GM12874 (cell line): ENCODE results near the gene TGM6.

ENCODE experiments used
- TF ChIP-seq, protein P1 (sequence below): IDR thresholded peaks from 2 replicates; pipeline ENCODE4 v1.5.1; 2011; ENCODE audit warnings: low read depth, mild to moderate bottlenecking, control low read depth, low read length, moderate library complexity; ENCODE audit not compliant: insufficient read depth

Gene TGM6

DNA sequence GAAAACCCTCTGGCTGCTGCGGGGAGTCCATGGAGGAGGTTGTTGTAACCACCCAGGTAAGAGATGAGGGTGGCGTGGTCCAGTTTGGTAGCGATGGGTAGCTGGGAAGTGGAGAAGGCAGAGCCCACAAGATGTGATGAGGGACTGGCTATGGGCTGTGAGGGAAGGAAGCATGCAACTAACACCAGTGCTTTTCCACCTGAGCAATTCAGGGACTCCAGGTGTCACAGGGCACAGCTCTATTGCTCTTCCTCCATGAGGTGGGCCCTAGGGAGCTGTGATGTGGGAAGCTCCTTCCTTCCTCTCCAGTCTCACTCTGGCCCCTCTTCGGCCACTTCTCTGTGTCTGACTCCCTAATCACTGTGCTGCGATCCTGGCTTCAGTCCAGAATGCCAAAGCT is 32.4 kb upstream of the TGM6 start:
- TF ChIP-seq, protein P1, sequence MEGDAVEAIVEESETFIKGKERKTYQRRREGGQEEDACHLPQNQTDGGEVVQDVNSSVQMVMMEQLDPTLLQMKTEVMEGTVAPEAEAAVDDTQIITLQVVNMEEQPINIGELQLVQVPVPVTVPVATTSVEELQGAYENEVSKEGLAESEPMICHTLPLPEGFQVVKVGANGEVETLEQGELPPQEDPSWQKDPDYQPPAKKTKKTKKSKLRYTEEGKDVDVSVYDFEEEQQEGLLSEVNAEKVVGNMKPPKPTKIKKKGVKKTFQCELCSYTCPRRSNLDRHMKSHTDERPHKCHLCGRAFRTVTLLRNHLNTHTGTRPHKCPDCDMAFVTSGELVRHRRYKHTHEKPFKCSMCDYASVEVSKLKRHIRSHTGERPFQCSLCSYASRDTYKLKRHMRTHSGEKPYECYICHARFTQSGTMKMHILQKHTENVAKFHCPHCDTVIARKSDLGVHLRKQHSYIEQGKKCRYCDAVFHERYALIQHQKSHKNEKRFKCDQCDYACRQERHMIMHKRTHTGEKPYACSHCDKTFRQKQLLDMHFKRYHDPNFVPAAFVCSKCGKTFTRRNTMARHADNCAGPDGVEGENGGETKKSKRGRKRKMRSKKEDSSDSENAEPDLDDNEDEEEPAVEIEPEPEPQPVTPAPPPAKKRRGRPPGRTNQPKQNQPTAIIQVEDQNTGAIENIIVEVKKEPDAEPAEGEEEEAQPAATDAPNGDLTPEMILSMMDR = no peak

DNA sequence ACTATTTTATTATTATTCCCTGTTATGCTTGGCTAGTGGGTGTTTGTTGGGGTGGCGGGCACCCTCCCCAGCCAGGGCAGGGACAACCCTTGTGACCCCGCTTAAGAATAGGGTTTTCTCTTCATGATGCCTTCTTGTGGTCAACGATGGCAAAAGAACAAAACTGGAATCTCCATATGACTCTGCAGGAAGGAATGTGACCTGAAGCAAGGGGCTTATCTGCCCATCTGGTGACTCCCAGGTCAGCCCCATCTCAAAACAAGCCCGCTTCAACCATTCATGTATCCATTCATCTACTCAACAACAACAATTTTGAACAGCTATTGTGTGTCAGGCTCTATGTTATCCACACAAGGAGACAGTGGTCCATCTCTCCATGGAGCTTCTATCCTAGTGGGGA is 30.9 kb upstream of the TGM6 start:
- TF ChIP-seq, protein P1 = no peak

DNA sequence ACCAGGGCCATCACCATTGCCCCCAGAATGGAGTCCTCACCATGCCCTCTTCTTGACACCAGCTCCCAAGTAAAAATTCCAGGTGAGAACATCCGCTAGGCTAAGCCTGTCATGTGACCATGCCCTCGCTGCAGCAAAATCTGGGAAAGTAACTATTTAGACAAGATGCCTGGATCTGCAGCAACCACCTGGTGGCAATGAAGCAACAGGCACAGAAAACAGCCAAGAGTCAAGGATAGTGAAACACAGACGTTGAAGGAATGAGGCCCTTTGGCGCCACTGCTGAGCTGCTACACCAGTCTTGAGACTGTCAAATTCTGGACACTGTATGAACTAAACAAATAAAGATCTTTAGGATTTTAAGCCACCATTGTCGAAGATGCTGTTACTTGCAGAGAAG is 30.1 kb upstream of the TGM6 start:
- TF ChIP-seq, protein P1 = no peak

DNA sequence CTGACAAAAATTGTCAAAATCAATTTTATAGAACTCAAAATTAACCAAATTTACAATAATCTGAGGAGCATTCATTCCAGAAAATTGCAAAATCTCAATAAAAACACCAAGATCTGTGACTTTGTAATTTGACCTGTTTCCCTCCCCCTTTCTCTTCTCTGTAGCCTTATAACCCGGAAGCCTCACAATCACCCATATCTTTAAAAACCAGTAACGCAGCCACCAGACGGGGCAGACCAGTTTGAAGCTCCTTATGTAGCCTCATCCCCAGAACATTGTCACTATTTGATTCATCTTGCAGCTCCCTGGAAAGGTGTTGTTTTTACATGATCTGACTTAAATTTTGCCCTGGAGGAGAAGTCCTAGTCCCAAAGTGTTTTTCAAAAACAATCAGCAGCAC is 27.5 kb upstream of the TGM6 start:
- TF ChIP-seq, protein P1 = no peak

DNA sequence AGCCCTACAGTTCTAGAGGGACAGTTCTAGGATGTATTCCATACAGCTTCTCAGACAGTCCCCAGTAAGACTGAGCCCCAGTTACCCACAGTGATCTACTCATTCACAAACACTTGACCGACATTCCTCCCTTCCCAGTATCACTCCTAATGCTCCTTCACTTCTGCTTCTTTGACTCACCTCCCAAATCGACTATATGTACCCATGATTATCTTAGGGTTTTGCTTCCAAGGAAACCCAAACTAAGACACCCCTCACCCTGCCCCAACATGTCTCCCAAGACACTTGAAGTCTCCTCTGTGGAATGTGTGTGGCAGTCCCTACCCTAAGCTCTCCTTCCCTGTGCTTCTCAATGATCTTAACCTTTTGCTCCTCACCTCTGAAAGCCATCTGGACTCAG is 23.6 kb upstream of the TGM6 start:
- TF ChIP-seq, protein P1 = no peak

DNA sequence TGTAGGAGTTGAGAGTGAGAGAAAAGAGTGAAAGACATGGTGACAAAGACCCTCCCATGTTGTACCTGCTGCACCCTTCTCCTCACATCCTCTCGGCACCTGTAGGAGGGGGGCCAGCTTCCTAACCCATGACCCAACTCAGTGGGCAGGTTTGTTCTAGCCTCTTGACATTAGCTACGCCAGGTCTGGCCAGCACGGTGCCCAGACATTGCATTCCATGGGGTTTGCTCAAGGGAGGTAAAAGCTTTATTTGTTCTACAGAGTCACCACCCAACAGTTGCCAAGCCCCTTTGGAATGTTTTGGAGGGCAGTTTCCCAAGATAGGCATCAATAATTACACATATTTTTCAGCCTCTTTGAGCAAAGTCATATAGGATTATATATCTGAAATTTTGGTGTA is 22.7 kb upstream of the TGM6 start:
- TF ChIP-seq, protein P1 = no peak

GRCh38 chr20:2361035-2361593 is 19.6 kb upstream of the TGM6 start:
- TF ChIP-seq, protein P1 = no peak

DNA sequence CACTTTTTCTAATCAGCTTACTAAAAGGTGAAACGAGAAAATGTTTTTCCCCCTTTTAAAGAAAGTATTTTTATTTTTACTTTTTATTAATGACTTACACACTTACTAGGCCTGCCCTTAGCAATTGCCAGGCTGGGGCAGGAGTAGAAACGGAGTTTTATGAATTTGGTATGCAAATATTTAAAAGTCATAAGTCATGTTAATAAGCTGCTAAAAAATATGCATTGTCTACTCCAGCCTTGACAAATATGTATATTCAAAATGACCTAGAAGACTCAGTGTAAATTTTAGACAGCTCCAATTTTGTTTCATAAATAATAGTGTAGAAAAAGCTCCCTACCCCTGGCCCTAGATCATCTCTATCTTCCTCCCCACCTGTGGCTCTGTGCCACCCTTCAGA is 17.5 kb upstream of the TGM6 start:
- TF ChIP-seq, protein P1 = no peak
